Activated CD4-positive, alpha-beta T cell treated with anti-CD3 and anti-CD28 coated beads for 36 hours (primary cell): ENCODE measurements around the gene HSD11B1. TPM values are rescaled to one million over a fixed set of nuclear protein-coding genes. Genes with fewer than 3 reads are reported as not detected.
A peak's percentile ranks its signal among the peaks of the same experiment; 100 is the strongest.

Experiments
- ATAC-seq: fragments of 200-7000 bp; cut with Tn5 transposase; one replicate; pipeline ENCODE4 v1.10.0; 2021; ENCODE audit warnings: mild to moderate bottlenecking, moderate library complexity
- CTCF ChIA-PET: fragments of 350-600 bp; sonication (Branson Sonifier 250); formaldehyde crosslinking; loops from one replicate; lab custom pipeline; 2021; ENCODE audit warnings: antibody characterized with exemption; lab: Charles Lee
- POLR2A ChIA-PET: fragments of 350-600 bp; sonication (Branson Sonifier 250); formaldehyde crosslinking; loops from one replicate; lab custom pipeline; 2021; ENCODE audit warnings: antibody characterized with exemption, inconsistent platforms; lab: Charles Lee
- DNase-seq: peaks from one replicate; pipeline ENCODE4 v3.0.0-alpha.2; 2020
- H3K27ac Mint-ChIP-seq: one replicate; pipeline ENCODE4 v1.8.0; 2021; ENCODE audit warnings: mixed read lengths
- H3K27me3 Mint-ChIP-seq: one replicate; pipeline ENCODE4 v1.8.0; 2021; ENCODE audit warnings: mixed read lengths
- H3K36me3 Mint-ChIP-seq: one replicate; pipeline ENCODE4 v1.8.0; 2021; ENCODE audit warnings: low read depth, mixed read lengths
- H3K4me1 Mint-ChIP-seq: one replicate; pipeline ENCODE4 v1.8.0; 2021; ENCODE audit warnings: mixed read lengths
- H3K4me3 Mint-ChIP-seq: one replicate; pipeline ENCODE4 v1.8.0; 2021; ENCODE audit warnings: mild to moderate bottlenecking, moderate library complexity, mixed read lengths
- H3K9me3 Mint-ChIP-seq: one replicate; pipeline ENCODE4 v1.8.0; 2021; ENCODE audit warnings: low read depth, mixed read lengths
- intact Hi-C, 2 experiments: fragments of 100-400 bp; cut with DNase I in 1 of 2; cut with micrococcal nuclease in 1 of 2; formaldehyde crosslinking; loops; one replicate each; pipeline versions ENCODE4 v1.14.2 to v1.15.1; 2022 to 2024; cut with DNase I, micrococcal nuclease
- total RNA-seq, 2 experiments: library from RNA; stranded (reverse); gene quantifications; one replicate each; pipeline ENCODE4 v1.2.3, GENCODE V29; 2021

Gene HSD11B1
- total RNA-seq, 2 experiments from 2014 or later = 4.5 to 5.7 TPM

GRCh38 chr1:209707308-209707707, 2.7 kb downstream of the HSD11B1 start:
- peaks cover 6% of the 10 kb centered on the region for H3K36me3 Mint-ChIP-seq
- ChIA-PET POLR2A (no interaction called here), CTCF (interaction anchor here (0.6 to 1.8 kb wide), 9 partner anchors 11 to 141 kb away, joined by 3 to 9 read pairs (median 4); no protein-coding TSS in a partner anchor)
- DNase-seq (no peak), ATAC-seq (no peak)
- H3K9me3 Mint-ChIP-seq = no peaks in the 10 kb centered on the region
- H3K4me1 Mint-ChIP-seq = peaks cover 49% of the 10 kb centered on the region
- no peak overlapping the region for H3K4me3 Mint-ChIP-seq
- H3K27me3 Mint-ChIP-seq = no peaks in the 10 kb centered on the region
- H3K27ac Mint-ChIP-seq = peak overlapping the region; percentile 32
- intact Hi-C loops = no loop called here

DNA sequence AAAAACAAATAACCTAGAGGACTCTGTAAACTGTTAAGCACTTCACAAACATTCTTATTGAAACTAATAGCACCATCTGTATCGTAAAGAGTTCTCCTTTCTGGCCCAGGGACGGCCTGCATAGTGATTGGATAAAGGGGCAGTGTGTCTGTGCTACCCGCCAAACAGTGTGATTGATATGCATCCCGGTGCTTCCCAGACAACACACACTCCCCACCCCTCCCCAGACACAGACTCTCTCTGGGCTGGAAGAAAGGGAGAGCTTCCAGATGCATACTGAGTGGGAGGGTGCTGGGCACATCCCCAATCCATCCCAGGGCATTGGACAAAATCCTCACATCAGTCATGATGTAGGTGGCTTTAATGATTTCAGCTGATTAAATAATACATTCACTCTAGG, 3.7 kb downstream of the HSD11B1 start:
- Mint-ChIP-seq H3K27me3 (no peaks in the 10 kb centered on the region), H3K9me3 (no peaks in the 10 kb centered on the region), H3K36me3 (peaks cover 6% of the 10 kb centered on the region), H3K4me3 (peak overlapping the region; percentile 0), H3K27ac (peak overlapping the region; percentile 11), H3K4me1 (peaks cover 49% of the 10 kb centered on the region)
- POLR2A ChIA-PET = no interaction called here
- ATAC-seq = no peak
- no peak for DNase-seq
- intact Hi-C loops = no loop called here
- CTCF ChIA-PET = interaction anchor here (1.0 to 1.8 kb wide), 5 partner anchors 12 to 40 kb away, joined by 4 to 9 read pairs (median 5); no protein-coding TSS in a partner anchor

DNA sequence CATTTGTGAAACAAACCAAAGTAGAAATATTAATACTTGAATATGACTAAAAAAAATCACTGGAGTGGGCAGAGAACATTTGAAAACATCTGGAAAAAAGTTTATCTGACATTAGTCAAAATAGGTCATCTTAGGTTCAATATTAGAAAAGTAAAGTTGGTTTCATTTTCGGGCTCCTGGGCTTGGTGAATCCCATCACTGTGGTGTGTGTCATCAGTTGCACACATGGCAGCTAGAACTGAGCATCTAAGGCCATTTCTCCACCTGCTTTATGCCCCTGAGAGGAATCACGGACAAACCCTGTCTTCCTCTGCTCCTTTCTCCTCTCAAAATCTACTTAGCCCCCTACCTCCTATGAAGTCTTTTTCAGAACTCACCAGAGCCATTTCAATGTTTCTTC, 5.4 kb downstream of the HSD11B1 start:
- intact Hi-C loops = loop anchor here (1.0 to 5.0 kb wide), 2 partner anchors 14 to 37 kb away; no protein-coding TSS in a partner anchor
- DNase-seq = peak; percentile 26
- CTCF ChIA-PET = interaction anchor here (0.7 kb wide), 1 partner anchor 43 kb away, joined by 3 read pairs; no protein-coding TSS in a partner anchor
- peaks cover 6% of the 10 kb centered on the region for H3K36me3 Mint-ChIP-seq
- H3K27me3 Mint-ChIP-seq = no peaks in the 10 kb centered on the region
- peak; percentile 74 for ATAC-seq
- H3K4me1 Mint-ChIP-seq = peaks cover 40% of the 10 kb centered on the region
- H3K4me3 Mint-ChIP-seq = peak overlapping the region; percentile 49
- no peaks in the 10 kb centered on the region for H3K9me3 Mint-ChIP-seq
- H3K27ac Mint-ChIP-seq = peak overlapping the region; percentile 76
- POLR2A ChIA-PET = interaction anchor here (0.8 kb wide), 1 partner anchor 143 kb away, joined by 3 read pairs; no protein-coding TSS in a partner anchor

DNA sequence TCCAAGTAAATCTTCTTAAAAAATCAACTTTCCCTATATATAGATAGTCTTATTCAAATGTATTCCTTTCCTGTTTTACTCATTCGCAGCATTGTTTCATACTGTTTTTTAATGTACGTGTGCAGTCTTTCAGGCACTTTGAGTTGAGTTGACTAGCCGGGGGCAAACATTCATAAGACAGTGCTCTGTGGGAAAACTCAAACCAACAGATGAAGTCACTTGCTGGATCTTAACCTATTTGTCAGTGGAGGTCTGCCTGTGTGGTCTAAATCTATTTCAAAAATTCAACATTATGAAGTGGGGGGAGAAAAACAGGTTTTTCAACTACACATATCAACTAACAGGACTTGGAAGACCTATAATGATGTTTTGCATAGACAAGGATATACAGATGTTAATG, 6.2 kb downstream of the HSD11B1 start:
- POLR2A ChIA-PET = no interaction called here
- Mint-ChIP-seq H3K27ac (peak overlapping the region; percentile 56), H3K9me3 (no peaks in the 10 kb centered on the region), H3K4me3 (peak overlapping the region; percentile 5), H3K36me3 (peaks cover 4% of the 10 kb centered on the region), H3K27me3 (no peaks in the 10 kb centered on the region), H3K4me1 (peaks cover 42% of the 10 kb centered on the region)
- CTCF ChIA-PET = interaction anchor here (0.7 kb wide), 1 partner anchor 43 kb away, joined by 3 read pairs; no protein-coding TSS in a partner anchor
- peak; percentile 27 for ATAC-seq
- DNase-seq = no peak
- intact Hi-C loops = loop anchor here (1.0 to 5.0 kb wide), 2 partner anchors 13 to 36 kb away; no protein-coding TSS in a partner anchor

DNA sequence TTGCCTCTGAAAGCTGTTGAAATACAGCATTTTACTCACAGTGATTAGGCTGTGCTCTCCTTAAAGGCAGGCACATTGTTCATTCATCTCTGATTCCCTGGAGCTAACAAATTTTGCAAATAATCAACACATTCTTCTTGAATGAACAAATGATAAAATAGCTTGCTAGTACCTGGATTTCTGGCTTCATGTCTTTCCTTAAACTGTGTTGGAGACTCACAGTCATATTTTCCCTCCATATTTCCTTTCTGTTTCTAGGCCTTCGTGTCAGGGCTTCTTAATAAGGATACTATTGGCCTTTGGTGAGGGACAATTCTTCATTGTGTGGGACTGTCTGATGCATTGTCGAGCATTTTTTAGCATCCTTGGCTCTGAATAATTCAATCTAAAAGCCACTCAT, 9.7 kb downstream of the HSD11B1 start:
- Mint-ChIP-seq H3K36me3 (peaks cover 7% of the 10 kb centered on the region), H3K27ac (peak overlapping the region; percentile 72), H3K4me1 (peaks cover 49% of the 10 kb centered on the region), H3K27me3 (no peaks in the 10 kb centered on the region), H3K9me3 (peaks cover 3% of the 10 kb centered on the region), H3K4me3 (peak overlapping the region; percentile 34)
- POLR2A ChIA-PET = no interaction called here
- peak; percentile 11 for ATAC-seq
- DNase-seq = no peak
- CTCF ChIA-PET = no interaction called here
- intact Hi-C loops = loop anchor here in 1 of 2 experiments (5.0 kb wide), 1 partner anchor 33 kb away; no protein-coding TSS in a partner anchor

DNA sequence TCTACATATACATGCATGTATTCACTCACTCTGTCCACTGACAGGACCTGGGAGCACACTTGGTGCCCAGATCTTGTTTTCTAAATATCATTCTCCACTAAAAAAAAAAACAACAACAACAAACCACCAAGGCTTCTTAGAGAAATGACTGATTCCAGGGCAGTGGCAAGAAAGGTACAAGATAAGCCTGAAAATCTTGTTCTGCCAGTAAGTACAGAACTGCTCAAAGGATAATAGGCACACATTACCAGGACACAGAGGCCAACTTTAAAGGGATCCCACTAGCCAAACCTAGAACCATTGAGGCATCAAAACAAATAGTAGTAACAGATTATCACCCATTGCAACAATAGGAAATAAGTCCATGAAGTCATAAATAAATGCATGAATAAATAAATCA, 10.7 kb downstream of the HSD11B1 start:
- Mint-ChIP-seq H3K36me3 (peaks cover 4% of the 10 kb centered on the region), H3K27me3 (no peaks in the 10 kb centered on the region), H3K4me1 (peaks cover 39% of the 10 kb centered on the region), H3K4me3 (peak overlapping the region; percentile 34), H3K9me3 (peaks cover 5% of the 10 kb centered on the region), H3K27ac (peak overlapping the region; percentile 45)
- intact Hi-C loops = no loop called here
- DNase-seq (no peak), ATAC-seq (no peak)
- ChIA-PET POLR2A (no interaction called here), CTCF (interaction anchor here (0.7 kb wide), 1 partner anchor 22 kb away, joined by 3 read pairs; no protein-coding TSS in a partner anchor)

DNA sequence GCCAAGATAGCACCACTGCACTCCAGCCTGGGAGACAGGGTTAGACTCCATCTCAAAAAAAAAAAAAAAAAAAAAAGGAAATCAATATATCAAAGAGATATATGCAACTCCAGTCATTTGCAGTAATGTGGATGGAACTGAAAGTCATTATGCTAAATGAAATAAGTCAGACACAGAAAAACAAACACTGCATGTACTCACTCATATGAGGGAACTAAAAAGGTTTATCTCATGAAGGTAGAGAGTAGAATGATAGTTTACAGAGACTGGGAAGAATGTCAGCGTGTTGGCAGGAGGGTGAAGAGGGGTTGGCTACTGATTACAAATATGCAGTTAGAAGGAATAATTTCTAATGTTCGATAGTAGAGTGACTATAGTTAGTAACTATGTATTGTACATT, 13.2 kb downstream of the HSD11B1 start:
- intact Hi-C loops = no loop called here
- ChIA-PET POLR2A (no interaction called here), CTCF (no interaction called here)
- Mint-ChIP-seq H3K36me3 (peaks cover 6% of the 10 kb centered on the region), H3K27me3 (no peaks in the 10 kb centered on the region), H3K4me3 (no peak overlapping the region), H3K27ac (peak overlapping the region; percentile 55), H3K4me1 (peaks cover 48% of the 10 kb centered on the region), H3K9me3 (peaks cover 5% of the 10 kb centered on the region)
- DNase-seq (no peak), ATAC-seq (peak; percentile 79)

DNA sequence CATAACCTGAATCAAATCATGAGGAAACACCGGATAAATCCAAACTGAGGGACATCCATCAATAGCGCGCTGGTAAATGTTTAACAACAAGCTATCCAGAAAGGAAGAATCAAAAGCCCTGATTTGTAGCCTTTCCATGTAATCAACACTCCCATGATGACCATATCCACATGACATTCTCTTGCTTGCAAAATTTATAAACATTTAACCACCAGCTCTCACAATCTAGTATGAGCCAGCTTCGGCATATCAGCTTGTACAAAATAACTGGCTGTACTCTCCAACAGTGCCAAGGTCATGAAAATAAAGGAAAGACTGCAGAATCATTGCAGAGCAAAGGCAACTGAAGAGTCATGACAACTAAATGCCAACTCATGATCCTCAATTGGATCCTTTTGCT, 15.7 kb downstream of the HSD11B1 start:
- intact Hi-C loops = no loop called here
- peaks cover 5% of the 10 kb centered on the region for H3K9me3 Mint-ChIP-seq
- DNase-seq (no peak), ATAC-seq (no peak)
- peaks cover 6% of the 10 kb centered on the region for H3K36me3 Mint-ChIP-seq
- peaks cover 59% of the 10 kb centered on the region for H3K4me1 Mint-ChIP-seq
- no peaks in the 10 kb centered on the region for H3K27me3 Mint-ChIP-seq
- POLR2A ChIA-PET = no interaction called here
- no peak overlapping the region for H3K4me3 Mint-ChIP-seq
- CTCF ChIA-PET = no interaction called here
- H3K27ac Mint-ChIP-seq = no peak overlapping the region

DNA sequence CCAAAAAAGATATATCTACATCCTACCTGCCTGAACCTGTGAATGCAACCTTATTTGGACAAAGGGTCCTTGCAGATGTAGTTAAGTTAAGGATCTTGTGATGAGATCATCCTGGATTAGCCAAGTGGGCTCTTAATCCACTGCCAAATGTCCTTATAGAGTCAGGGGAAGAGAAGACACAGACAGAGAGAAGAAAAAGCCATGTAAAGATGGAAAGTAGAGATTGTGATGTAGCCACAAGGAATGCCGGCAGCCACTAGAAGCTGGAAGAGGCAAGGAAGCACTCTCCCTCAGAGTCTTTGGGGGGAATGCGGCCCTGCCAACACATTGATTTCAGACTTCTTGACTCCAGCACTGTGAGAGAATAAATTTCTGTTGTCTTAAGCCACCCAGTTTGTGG, 16.2 kb downstream of the HSD11B1 start:
- CTCF ChIA-PET = no interaction called here
- Mint-ChIP-seq H3K27ac (no peak overlapping the region), H3K27me3 (no peaks in the 10 kb centered on the region), H3K4me3 (no peak overlapping the region), H3K36me3 (peaks cover 6% of the 10 kb centered on the region), H3K9me3 (peaks cover 5% of the 10 kb centered on the region), H3K4me1 (peaks cover 59% of the 10 kb centered on the region)
- intact Hi-C loops = no loop called here
- POLR2A ChIA-PET = no interaction called here
- no peak for ATAC-seq
- no peak for DNase-seq

DNA sequence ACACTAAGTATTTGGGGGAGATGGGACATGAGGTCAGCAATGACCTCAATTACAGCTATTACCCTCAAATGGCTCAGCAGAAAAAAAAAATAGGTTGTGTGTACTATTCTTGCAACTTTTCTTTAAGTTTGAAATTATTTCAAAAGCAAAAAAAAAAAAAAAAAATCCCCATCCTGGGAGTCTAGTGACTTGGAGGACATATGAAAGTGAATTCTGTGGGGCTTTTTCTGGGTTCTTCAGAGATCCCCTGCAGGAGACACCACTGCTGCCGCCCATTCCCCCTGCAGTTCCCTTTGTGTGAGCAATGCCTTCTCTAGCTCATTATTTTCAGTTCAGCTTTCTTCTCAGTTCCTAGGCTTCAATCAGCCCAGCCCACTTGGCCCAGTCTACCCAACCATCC, 16.7 kb downstream of the HSD11B1 start:
- no peak for ATAC-seq
- no peak for DNase-seq
- intact Hi-C loops = no loop called here
- no peaks in the 10 kb centered on the region for H3K27me3 Mint-ChIP-seq
- POLR2A ChIA-PET = no interaction called here
- CTCF ChIA-PET = interaction anchor here (0.6 kb wide), 1 partner anchor 32 kb away, joined by 3 read pairs; no protein-coding TSS in a partner anchor
- peak overlapping the region; percentile 16 for H3K27ac Mint-ChIP-seq
- H3K4me1 Mint-ChIP-seq = peaks cover 55% of the 10 kb centered on the region
- no peak overlapping the region for H3K4me3 Mint-ChIP-seq
- H3K9me3 Mint-ChIP-seq = peaks cover 5% of the 10 kb centered on the region
- H3K36me3 Mint-ChIP-seq = peaks cover 6% of the 10 kb centered on the region

GRCh38 chr1:209723265-209723664, 18.6 kb downstream of the HSD11B1 start:
- Mint-ChIP-seq H3K9me3 (peaks cover 5% of the 10 kb centered on the region), H3K4me3 (no peak overlapping the region), H3K36me3 (peaks cover 6% of the 10 kb centered on the region), H3K27ac (peak overlapping the region; percentile 94), H3K4me1 (peaks cover 58% of the 10 kb centered on the region), H3K27me3 (no peaks in the 10 kb centered on the region)
- CTCF ChIA-PET = interaction anchor here (0.8 to 2.5 kb wide), 9 partner anchors 10 to 100 kb away, joined by 3 to 8 read pairs (median 3); partner anchors contain the start of genes C1orf74 and TRAF3IP3
- POLR2A ChIA-PET = no interaction called here
- no peak for DNase-seq
- no peak for ATAC-seq
- intact Hi-C loops = no loop called here
